Myocyte (in vitro differentiated cells): Measurements from ENCODE around the gene USP54. TPM values are rescaled to one million over a fixed set of nuclear protein-coding genes. Genes with fewer than 3 reads are reported as not detected.

Source experiments
- DNase-seq: peaks from one replicate; pipeline ENCODE4 v3.0.0-alpha.2; 2012; ENCODE audit warnings: low read depth
- total RNA-seq: library from RNA; depleted of rRNA; stranded (reverse); fragments of >200 nt; gene quantifications from 2 replicates; pipeline ENCODE4 v1.2.3, GENCODE V29; 2014

The USP54 gene
- total RNA-seq, 1 donor from 2014 or later: 79.9 TPM

DNA sequence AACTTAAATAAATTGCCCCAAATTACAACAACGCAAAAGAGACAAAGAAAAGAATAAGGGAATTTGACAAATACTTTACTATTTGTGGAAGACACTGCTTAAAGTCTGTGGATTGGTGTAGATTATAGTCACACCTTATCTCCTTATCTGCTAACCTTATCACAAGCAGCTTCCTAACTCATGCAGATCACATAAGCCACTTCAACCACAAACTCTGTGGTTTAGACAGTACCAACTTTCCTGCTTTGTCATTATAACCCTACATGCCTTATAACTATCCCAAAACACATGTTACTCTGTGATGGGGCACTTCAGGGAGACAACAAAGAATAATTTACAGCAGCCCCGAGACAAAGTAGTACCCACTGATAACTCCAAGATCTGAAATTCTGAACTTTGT, 53.9 kb downstream of the USP54 start:
- DNase-seq: no peak

DNA sequence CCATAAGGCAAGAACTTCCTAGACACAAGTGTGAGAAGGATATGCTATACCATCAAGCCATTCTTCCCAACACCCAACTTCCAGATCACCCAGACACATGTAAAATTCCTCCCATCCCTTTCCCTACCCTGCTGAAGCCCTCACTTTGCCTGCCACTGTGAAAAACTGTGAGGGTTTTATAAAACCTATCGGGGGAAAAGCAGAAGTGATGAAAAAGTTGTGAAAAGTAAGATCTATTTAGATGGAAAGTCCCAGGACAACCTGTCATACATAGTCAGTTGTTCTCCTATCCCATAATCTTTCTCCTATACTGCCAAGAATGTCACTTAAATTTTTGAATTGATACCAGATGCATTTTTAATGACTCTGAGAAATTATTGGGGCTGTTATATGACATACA, 56.3 kb downstream of the USP54 start:
- DNase-seq: no peak

DNA sequence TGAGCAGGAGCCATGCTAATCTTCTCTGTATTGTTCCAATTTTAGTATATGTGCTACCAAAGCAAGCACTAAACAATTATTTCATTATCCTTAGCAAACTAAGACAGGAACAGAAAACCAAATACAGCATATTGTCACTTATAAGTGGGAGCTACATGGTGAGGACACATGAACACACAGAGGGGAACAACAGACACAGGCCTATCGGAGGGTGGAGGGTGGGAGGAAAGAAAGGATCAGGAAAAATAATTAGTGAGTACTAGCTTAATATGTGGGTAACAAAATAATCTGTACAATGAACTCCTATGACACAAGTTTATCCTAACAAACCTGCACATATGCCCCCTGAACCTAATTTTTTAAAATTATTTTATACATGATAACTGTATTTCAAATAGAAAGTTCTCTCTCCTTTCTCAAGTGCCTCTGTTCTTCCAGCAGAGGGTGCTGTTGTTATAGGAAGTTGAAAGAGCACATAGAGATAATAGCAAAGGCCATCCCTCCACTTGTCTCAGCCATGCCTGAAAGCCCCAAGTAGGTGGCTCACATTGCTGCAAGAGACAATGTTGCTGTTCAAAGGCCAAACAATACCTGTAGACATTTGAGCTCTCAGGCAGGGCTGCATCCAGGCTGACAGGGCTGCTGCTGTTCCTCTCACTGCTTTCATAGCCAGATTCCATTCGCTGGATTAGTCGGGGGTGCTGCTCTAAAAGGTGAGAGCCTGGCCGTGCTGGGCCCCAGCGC, 61.9 kb downstream of the USP54 start:
- peak; percentile 83 for DNase-seq

DNA sequence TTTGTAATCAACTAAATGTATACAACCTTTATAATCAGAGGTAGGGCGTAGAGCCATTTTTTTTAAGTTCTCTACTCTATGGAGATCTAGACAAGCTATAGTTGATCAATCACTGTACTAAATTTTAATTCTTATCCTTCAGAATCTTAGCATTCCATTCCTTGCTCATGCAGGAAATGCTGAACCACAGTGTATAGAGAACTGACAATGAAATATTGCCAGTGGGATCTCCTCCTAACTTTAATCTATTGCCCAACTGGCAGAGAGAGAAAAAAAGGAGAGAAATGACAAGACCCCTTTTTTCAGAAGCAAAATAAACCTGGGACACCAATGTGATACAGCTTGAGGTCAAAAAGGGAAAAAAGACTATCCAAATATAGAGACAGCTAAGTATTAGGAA, 68.9 kb downstream of the USP54 start:
- no peak for DNase-seq

DNA sequence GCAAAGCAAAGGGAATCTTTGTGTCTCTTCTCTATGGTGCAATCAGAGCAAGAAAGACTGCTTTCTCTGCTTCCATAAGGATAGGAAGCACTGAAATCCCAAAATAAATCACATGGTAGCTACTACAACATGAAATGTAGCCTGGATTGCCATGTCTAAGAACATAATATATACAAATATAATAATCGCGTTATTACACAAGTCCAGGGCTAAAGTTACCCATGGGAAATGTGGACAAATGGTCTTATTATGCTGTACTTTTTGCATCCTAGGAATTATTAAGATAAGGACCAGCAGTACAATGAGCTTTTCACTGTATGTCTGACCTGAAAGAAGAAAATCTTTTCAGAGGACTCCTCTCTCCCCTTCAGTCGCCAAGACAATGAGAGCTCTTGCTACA, 71.8 kb downstream of the USP54 start:
- DNase-seq: no peak

DNA sequence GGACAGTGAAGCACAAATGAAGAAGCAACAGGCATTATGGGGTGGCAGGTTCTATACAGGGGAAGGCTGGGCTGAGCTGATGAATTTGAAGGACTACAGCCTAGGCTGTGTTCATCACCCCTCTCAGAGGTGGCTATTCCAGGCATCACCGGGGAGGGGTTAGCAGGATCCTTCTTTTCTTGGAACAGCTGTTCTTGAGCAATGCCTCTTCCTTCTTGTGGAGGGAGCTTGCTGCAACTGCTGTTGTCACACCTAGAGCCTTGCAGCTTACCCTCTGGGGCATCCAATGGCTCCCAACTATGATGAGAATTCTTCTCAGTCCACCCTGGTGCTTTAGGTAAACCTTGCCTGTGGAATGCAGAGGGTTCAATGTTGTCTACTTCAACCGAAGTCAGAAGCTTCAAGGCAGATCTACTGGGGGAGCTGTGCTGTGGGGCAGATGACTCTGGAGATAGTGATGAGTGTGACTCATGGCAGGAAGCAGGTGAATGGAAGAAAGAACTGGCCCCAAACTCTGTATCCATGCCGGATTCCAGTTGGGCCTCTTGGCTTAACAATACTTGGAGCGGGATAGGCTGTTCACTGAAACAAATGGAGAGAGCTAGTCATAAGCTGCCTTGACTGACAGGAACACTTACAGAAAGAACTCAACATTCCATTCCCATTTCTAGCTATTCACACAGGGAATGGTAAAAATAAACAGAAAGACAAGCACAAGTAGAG, 73.8 kb downstream of the USP54 start:
- DNase-seq: peak; percentile 82

DNA sequence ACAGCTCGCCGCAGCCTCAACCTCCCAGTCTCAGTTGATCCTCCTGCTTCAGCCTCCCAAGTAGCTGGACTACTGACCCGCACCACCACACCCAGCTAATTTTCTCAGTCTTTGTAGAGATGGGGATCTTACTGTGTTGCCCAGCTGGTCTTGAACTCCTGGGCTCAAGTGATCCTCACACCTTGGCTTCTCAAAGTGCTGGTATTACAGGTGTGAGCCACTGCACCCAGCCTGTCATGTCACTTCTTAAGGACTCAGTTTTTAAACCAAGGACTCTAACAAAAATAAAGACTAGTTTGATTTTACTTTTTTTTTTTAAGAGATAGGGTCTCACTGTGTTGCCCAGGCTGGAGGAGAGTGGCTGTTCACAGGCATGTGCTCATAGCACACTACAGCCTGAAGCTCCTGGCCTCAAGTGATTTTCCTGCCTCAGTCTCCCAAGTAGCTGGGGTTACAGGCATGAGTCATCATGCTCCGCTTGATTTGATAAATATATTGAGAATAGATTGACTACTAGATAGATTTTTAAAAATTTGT, 78.9 kb downstream of the USP54 start:
- DNase-seq: no peak

DNA sequence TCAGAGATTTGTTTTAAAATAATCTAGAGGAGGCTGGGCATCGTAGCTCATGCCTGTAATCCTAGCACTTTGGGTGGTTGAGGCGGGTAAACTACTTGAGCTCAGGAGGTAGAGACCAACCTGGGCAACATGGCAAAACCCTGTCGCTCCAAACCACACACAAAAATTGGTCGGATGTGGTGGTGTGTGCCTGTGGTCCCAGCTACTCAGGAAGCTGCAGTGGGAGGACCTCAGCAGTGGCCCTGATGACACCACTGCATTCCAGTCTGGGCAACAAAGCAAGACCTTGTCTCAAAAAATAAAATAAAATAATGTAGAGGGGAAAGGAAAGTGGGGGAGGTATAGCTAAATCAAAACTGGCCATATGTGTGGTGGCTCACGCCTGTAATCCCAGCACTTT, 81.4 kb downstream of the USP54 start:
- DNase-seq: no peak

DNA sequence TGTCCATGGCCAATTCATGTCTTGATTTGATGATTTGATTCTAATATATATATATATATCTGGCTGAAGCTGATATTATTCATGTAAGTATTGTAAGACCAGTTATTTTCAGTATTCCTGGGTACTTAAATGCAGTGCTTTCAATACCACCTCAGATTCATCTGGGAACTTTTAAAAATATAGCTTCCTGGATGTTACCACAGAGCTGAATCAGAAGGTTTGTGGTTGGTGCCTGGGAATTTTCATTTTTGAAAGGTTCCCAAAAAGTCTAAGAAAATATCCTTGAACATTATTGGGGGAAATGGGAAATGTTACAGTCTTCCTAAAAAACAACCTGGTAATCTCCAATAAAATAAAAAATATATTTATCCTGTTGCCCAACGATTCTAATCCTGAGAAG, 84.7 kb downstream of the USP54 start:
- peak; percentile 19 for DNase-seq

DNA sequence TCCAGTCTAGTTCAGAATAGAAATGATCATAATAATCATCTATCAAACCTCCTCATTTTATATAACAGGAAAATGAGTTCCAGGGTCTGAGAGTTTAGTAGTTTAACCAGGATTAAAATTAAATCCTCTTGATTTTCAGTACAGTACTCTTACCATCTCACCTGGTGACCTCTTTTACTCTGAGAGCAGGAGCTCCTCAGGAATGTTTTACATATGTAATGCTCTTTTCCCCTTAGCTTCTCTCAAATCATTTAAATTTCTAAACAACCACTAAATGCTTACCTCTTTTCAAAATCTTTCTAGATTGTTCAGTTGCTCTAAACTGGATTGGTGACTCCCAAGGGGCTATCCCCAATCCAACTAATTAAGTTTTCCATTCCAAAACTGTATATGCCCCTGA, 85.1 kb downstream of the USP54 start:
- DNase-seq: no peak

DNA sequence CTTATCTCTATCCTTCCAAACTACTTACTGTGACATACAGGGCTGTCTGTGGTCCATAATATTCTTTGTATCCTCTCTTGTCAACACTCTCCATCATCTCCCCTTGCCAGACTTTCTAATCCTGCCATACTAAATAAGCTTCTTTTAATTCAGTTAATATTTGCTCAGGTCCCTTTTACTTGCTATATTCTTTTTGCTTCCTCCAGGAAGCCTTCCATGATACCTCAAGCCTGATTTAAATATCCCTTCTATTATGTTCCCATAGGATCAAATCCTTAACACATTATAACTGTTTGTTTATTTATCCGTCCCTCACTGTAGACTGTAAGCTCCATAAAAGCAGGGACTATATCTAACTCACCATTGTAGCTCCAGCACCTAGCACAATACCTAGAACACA, 88.1 kb downstream of the USP54 start:
- DNase-seq: no peak

DNA sequence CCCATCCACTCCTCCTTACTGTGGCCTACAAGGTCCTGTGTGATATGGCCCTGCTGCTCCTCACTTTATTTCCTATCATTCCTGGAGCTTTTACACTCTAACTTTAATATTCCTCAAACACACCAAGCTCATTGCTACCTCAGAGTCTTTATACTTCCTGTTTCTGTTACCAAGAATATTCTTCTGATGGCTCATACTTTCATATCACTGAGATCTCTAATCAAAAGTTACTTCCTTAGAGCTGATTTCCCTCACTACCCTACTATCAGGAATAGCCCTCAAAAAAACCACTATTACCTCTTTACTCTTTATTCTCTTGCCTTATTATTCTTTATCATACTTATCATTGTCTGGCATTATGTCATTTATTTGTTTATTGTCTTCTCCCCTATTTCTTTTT, 89.5 kb downstream of the USP54 start:
- no peak for DNase-seq

DNA sequence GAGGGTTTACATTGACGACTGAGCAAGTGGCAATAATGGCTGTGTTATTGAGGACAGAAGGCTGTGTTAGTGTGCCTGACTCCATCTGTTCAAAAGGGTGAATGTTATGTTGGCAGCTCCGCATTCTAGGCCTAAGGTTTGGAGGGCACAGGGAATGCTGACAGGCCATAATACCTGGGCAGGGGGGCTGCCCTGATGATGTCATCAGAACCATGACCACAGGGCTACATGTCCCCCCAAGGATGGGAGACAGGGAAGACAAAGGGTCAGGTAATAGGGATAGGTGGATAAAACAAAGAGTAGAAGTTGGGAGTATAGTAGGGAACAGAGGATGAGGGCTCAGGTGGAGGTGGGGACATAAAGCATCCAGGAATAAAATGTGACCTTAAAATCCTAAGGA, 93.5 kb downstream of the USP54 start:
- no peak for DNase-seq

DNA sequence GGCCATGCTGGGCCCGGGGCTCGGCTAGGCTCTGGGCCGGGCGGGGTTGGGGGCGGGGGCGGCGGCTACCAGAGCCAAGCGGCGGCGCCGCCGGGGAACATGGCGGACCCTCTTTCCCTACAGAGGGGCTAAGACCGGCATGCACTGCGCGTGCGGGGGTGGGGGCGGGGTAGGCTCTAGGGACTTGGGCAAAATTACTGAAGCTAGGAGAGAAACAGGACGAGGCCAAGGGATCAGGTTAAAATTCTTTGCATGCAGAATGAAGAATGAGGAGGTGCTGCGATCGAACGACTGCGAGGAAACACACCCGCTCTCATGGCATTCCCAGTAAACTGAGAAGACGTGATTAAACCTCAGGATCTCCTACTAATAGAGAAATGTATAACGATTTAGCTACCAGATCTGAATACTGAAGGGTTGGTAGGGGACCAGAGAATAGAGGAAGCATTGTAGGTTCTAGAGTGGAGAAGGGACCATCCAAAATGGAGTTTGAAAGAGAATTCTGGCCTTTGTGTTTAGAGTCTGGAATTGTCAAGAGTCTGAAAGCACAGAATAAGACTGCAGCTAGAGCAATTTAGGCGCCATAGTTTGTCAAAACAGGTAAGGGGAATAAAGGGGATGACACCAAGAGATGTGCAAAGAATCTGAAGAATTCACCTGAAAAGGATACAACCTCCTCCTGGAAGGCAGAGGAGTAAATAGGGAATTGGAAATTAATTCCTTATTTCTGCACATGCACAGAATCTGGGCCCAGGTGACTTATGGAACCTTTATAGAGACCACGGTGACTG, 95.1 kb downstream of the USP54 start, which contains the start of gene PPP3CB:
PPP3CB (minus strand) TSS at position 141 of the 791 bp plus-strand sequence; CDS start at position 6, 135 bp downstream.
- peak; percentile 97 for DNase-seq

DNA sequence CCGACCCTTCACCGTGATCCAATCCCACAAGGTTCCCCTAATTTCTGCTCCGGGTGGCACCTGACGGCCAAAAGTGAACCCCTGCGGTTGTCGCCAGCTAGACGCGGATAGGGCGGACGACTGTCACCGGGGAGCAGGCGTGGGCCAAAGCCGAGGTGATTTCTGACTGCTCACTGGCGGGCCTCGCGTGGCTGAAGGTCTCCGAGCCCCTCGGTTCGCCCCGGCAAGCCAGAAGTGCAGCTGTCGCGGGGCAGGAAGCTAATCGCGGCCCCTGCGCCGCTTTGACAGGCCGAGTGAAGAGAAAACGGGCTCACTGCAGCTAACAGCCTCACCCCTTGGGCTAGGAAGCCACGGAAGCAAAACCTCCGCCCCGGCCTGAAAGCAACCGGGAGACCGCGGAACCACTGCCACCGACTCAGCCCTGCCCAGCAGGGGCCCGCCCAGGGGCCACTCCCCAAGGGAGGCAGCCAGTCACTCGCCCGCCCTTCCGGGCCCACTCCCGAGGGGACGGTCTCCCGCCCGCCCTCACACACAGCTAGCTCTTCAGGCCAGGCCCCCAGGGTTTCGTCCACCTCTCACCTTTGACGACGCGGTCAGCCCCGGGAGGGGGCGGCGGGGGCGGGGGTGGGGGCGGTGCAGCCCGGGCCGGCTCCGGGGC, 95.8 kb downstream of the USP54 start:
- peak; percentile 89 for DNase-seq

DNA sequence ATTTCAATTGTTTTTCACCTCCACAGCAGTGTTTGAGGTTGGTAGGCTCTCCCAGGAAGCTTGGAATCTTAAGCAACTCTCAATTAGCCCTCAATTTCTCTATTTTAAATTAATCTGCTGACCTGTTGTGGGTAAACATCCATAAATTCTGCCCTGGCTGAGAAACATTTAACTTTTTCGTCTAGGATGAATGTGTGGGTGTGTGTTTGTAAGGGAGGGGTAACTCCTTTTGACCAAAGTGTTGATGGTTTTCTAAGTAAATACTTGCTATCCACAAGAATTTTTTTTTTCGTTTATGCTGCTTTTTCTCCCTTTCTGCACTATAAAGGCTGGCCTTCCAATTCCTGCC, 96.3 kb downstream of the USP54 start:
- DNase-seq: no peak

DNA sequence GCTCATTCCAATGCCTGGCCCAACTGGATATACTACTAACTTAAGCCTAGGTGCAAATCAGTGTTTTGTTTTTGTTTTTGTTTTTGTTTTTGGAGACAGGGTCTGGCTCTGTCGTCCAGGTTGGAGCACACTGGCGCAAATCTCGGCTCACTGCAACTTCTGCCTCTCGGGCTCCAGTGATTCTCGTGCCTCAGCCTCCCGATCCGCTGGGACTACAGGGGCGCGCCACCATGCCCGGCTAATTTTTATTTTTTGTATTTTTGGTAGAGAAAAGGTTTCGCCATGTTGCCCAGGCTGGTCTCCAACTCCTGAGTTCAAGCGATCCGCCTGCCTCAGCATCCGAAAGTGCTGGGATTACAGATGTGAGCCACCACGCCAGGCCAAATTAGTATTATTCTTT, 96.9 kb downstream of the USP54 start:
- DNase-seq: no peak

DNA sequence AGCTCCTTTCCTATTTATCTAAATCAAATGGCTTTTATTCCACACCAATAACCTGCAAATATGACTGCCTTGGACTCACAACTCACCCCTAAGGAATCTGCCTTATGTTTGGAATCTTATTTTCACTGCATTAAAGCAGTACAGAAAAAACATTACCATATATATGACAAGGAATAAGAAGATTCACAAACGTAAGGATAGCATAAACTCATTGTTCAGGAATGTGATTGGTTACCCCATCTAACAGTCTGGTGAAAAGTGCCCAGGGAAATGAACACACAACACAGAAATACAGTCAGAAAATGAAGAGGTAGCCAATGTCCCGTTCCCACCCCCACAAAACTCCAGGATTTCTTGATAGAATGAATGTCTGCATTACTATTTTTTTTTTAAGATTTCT, 97.4 kb downstream of the USP54 start:
- no peak for DNase-seq

DNA sequence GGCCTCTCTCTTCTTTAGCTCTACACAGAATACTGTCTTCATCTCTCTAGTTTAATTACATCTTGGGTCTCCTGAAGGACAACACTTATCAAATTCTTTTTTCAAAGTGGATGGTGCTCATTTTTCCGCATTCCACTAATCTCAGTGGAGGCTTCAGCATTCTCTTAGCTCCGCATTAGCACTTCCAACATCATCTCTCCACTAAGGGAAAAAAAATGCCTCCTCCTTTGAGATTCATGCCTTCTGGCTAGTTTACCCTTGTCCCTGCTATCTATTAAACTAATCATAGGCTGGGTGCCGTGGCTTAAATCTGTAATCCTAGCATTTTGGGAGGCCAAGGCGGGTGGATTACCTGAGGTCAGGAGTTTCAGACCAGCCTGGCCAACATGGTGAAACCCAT, 104.5 kb downstream of the USP54 start:
- no peak for DNase-seq

DNA sequence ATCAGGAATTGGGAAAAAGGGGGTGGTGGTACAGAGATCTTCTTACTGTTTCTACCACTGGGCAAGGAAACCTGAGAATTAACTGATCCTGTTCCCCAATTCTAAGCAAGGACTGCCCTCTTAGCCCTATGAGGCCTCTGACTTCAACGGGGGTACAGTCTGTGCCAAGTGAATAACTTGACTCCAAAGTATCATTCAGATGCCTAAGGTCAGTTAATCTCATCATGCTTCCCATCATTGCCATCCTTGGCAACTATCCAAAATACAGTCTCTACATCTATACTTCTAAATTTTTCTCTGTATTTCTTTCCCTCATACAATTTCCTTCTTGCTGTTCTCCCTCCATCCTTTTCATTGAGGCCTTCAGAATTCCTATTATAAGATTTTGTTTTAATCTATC, 105.8 kb downstream of the USP54 start:
- no peak for DNase-seq

DNA sequence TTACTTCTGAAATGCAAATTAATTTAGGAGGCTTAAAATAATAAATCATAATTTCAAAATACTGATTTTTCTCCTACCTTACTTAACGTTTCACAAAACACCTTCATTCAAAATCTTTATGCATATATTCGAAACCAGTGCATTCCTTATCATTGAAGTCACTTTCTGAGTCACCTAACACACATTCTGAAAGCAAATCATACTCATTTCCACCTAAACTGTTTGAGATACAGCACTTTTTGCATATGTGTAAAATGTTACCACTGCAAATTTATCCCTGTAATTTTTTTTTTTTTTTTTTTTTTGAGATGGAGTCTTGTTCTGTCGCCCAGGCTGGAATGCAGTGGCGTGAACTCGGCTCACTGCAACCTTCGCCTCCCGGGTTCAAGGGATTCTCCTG, 111.0 kb downstream of the USP54 start:
- no peak for DNase-seq
